HL-60 (cell line): Measurements from ENCODE around the gene ZP1.

Experiments
- DNase-seq, 2 experiments: peaks; one replicate each; pipeline ENCODE4 v3.0.0-alpha.2; 2010 to 2020; ENCODE audit warnings: low read depth in 1 of 2, low spot score in 1 of 2
- H3K27ac ChIP-seq: fragments of 250-450 bp; sonication (Bioruptor Pico); replicated peaks from 2 replicates; pipeline ENCODE4 v1.5.1; 2020; ENCODE audit warnings: mild to moderate bottlenecking, moderate library complexity
- H3K27me3 ChIP-seq: fragments of 250-450 bp; sonication (Bioruptor Pico); 2 replicates; pipeline ENCODE4 v1.5.1; 2021; ENCODE audit warnings: mild to moderate bottlenecking, moderate library complexity; ENCODE audit not compliant: insufficient read depth, poor library complexity, severe bottlenecking
- H3K4me3 ChIP-seq: replicated peaks from 2 replicates; pipeline ENCODE4 v1.5.1; 2011; ENCODE audit warnings: mild to moderate bottlenecking, control low read depth, low read length; ENCODE audit not compliant: insufficient read depth
- GABPA ChIP-seq: IDR thresholded peaks from 2 replicates; pipeline ENCODE4 v1.6.1; 2012; ENCODE audit warnings: low read depth
- POLR2AphosphoS5 ChIP-seq: IDR thresholded peaks from 2 replicates; pipeline ENCODE4 v1.6.1; 2012; ENCODE audit warnings: low read depth
- REST ChIP-seq: IDR thresholded peaks from 2 replicates; pipeline ENCODE4 v1.6.1; 2012; ENCODE audit warnings: low read depth; ENCODE audit not compliant: insufficient replicate concordance
- SPI1 ChIP-seq: IDR thresholded peaks from 2 replicates; pipeline ENCODE4 v1.6.1; 2012; ENCODE audit warnings: low read depth, mild to moderate bottlenecking, borderline replicate concordance
- TF ChIP-seq, protein P1 (sequence below): IDR thresholded peaks from one replicate; pipeline ENCODE4 v1.5.1; 2011; ENCODE audit warnings: low read length, control low read depth, inconsistent platforms; ENCODE audit not compliant: insufficient read depth

Gene ZP1

DNA sequence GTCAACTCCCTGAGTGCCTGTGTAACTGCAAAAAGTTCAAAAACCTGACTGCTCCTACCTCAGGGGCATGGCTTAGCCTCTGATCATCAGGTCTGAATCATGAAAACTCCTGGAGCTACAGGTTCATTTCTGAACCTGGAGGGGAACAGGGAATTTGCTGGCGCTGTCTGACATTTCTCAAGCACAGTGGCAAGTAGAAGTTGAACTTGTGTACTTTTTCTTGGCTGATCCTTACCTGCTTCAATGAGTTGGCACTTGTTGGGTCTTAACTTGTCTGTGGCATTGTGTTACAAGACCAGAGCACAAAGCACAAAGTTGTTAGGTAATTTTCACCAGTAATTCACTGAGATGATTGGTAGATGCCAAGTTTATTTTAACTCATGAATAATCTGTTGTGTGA, 49.9 kb downstream of the ZP1 start:
- TF ChIP-seq POLR2AphosphoS5 (no peak), GABPA (no peak), SPI1 (no peak), REST (no peak)
- TF ChIP-seq, protein P1, sequence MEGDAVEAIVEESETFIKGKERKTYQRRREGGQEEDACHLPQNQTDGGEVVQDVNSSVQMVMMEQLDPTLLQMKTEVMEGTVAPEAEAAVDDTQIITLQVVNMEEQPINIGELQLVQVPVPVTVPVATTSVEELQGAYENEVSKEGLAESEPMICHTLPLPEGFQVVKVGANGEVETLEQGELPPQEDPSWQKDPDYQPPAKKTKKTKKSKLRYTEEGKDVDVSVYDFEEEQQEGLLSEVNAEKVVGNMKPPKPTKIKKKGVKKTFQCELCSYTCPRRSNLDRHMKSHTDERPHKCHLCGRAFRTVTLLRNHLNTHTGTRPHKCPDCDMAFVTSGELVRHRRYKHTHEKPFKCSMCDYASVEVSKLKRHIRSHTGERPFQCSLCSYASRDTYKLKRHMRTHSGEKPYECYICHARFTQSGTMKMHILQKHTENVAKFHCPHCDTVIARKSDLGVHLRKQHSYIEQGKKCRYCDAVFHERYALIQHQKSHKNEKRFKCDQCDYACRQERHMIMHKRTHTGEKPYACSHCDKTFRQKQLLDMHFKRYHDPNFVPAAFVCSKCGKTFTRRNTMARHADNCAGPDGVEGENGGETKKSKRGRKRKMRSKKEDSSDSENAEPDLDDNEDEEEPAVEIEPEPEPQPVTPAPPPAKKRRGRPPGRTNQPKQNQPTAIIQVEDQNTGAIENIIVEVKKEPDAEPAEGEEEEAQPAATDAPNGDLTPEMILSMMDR = no peak
- H3K27me3 ChIP-seq = no peaks in the 10 kb centered on the region
- no peak overlapping the region for H3K27ac ChIP-seq
- DNase-seq = no peak
- no peak overlapping the region for H3K4me3 ChIP-seq

DNA sequence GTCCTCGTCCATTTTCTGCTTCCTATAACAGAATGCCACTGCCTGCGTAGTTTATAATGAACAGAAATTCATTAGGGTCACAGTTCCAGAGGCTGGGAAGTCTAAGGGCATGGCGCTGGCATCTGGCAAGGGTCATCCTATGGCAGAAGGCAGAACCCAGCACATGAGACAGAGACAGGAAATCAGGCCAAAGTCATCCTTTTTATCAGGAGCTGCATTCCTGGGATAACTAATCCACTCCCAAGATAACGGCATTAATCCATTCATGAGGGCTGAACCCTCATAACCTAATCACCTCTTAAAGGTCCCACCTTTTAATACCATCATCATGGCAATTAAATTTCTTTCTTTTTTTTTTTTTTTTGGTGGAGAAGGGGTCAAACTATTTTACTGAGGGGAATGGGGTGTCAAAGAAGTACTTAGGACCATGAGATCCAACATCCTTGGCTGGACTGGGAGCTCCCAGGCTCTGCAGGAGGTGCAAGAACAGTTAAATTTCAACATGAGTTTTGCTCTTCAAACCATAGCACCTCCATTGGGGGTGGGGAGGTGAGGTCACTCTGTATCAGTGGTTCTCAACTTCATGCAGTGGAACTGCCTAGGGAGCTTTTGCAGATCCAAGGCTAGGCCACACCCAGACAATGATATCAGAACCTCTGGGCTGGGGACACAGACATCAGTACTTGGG, 51.1 kb downstream of the ZP1 start:
- no peak for DNase-seq
- H3K27ac ChIP-seq = no peak overlapping the region
- H3K27me3 ChIP-seq = no peaks in the 10 kb centered on the region
- TF ChIP-seq POLR2AphosphoS5 (no peak), GABPA (no peak), SPI1 (no peak), REST (no peak)
- TF ChIP-seq, protein P1 = no peak
- no peak overlapping the region for H3K4me3 ChIP-seq

DNA sequence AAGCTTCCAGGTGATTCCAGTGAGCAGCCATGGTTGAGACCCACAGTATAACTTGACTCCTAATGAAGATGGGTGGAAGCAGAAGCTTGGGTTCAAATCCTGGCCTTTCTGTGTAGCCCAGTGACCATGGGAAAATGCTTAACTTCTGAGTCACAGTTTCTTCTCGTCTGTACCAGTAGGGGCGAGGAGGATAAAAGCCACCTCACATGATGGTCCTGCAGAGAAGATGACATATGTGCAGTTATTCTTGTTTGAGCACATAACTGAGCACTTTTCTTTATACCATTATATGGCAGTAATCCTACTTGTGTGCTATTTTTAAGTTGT, 51.6 kb downstream of the ZP1 start:
- Histone ChIP-seq H3K27ac (no peak overlapping the region), H3K27me3 (peaks cover 3% of the 10 kb centered on the region), H3K4me3 (no peak overlapping the region)
- TF ChIP-seq REST (no peak), POLR2AphosphoS5 (no peak), SPI1 (no peak), GABPA (no peak)
- TF ChIP-seq, protein P1 = no peak
- no peak for DNase-seq
